ENCODE data around the gene RASAL1. TPM values are rescaled to one million over a fixed set of nuclear protein-coding genes. Genes with fewer than 3 reads are reported as not detected.

RASAL1 gene
- total RNA-seq, 1 donor from 2014 or later, result not detected

- DNase-seq (ENCODE audit: low read depth, low spot score), result no peak
Measured at GRCh38 chr12:113116875-113117274, 18.7 kb downstream of the RASAL1 start.

- no peak for DNase-seq (ENCODE audit: low read depth, low spot score)
Measured at GRCh38 chr12:113115455-113116126, 20.0 kb downstream of the RASAL1 start.

- no peak for DNase-seq (ENCODE audit: low read depth, low spot score)
Measured at GRCh38 chr12:113114447-113115178, 20.9 kb downstream of the RASAL1 start.

- DNase-seq (ENCODE audit: low read depth, low spot score), result no peak
Measured at GRCh38 chr12:113113397-113113796, 22.2 kb downstream of the RASAL1 start.

DNA sequence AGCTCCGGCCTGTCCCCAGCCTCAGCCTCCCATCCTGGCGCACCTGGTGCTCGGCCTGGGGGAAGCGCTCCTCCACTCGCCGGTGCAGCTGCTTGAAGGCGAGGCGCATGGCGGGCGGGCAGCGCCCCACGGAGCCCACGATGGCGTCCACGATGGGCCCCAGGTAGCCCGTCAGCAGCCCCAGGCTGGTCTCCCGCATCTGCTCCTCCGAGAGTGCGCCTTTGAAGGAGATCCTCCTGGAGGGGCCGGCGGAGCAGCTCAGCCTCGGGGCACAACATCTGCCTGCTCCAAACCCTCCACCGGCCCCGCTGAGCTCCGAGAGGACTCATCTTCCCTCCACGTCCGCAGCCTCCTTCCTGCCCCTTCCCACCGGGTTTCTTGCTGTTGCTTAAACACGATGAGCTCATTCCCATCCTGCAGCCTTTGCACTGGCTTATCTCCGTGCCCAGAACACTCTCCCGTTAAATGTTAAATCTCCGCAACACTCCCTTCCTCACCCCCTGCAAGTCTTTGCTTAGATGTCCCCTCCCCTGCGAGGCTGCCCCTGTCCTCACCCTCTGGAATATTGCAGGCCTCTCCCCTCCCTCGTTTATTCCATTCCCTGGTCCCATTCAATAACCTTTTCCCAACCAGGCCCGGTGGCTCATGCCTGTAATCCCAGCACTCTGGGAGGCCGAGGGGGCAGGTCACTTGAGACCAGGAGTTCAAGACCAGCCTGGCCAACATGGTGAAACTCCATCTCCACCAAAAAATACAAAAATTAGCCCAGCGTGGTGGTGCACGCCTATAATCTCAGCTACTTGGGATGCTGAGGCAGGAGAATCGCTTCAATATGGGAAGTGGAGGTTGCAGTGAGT, 23.3 kb downstream of the RASAL1 start:
- DNase-seq (ENCODE audit: low read depth, low spot score), result no peak

DNA sequence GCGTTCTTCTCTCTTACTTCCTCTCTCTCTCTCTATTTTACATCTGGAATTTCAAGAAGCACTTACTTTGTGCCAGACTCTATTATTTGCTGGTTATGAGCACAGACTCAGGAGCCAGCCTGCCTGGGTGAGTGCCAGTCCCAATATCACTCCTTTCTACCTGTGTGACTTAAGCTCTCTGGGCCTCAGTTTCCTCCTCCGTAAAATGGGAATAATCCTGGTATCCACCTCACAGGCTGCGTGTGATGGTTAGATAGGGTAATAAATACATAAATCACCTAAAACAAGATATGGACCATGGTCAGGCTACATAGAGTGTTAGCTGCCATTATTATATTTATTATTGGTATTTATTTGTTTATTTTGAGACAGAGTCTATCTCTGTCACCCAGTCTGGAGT, 24.3 kb downstream of the RASAL1 start:
- DNase-seq (ENCODE audit: low read depth, low spot score), result no peak

DNA sequence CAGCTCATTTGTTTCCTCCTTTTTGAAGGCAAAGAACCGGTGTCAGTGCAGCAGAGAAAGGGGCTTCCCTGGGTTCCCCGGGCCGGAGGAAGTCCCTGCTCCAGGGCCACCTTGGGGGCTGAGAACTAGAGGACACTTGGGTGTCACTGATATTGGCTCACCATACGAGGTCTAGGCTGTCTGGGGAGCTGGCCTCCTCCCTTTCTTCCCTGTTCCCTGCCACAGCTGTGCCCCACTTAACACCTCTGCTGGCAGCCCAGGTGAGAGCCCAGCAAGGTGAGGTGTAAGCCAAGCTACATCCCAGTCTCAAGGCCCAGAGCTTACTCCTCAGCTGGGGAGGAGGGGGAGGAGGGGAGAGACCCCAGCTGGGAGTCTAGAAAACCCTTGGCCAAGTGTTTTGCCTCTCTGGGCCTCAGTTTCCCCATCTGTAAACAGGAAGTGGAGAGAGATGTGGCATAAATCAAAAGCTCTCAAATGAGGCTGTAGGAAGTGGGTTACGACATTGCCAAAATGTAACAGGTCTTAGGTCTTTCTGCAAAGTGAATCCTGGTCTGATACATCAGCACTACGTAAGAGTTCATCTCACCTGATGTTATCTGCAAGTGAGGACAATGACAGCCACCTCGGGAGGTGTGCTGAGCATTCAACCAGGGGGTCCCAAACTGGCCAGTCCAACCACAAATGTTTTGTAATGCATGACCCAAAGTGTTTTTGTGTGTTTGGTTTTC, 25.5 kb downstream of the RASAL1 start:
- DNase-seq (ENCODE audit: low read depth, low spot score), result no peak

DNA sequence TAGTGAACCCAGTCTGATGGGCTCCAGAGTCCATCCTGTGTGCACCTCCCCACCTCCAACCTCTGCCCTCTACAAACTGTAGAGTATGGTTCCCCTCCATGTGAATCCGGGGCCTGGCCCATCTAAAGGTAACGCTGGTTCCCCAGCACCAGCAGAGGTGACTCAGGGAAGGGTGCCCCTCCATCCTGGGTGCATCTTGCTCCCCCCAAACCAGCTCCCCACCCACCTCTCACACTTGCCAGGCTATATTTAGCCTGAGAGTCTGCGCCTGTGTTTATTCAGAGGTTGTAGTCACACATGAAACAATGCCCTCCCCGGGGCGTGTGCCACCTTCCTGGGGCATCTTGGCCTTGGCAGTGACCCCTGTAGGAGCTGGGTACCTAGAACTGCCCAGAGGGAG, 26.2 kb downstream of the RASAL1 start:
- DNase-seq (ENCODE audit: low read depth, low spot score), result no peak

DNA sequence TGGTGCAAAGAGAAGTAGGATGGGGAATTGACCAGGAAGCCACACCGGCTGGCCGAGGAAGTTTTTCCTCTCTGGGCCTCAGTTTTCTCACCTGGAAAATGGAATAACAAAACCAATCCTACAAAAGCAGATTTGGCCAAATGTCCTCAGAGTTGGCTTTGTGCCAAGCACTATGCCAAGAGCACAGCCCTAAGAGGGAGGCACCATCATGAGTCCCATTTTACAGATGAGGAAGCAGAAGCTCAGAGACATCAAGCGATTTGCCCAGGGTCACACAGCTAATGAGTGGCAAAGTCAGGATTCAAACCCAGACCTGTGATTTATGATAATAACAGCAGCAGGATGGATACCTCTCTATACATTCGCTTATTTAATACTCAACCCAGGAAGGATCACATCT, 27.3 kb downstream of the RASAL1 start:
- DNase-seq (ENCODE audit: low read depth, low spot score), result no peak

DNA sequence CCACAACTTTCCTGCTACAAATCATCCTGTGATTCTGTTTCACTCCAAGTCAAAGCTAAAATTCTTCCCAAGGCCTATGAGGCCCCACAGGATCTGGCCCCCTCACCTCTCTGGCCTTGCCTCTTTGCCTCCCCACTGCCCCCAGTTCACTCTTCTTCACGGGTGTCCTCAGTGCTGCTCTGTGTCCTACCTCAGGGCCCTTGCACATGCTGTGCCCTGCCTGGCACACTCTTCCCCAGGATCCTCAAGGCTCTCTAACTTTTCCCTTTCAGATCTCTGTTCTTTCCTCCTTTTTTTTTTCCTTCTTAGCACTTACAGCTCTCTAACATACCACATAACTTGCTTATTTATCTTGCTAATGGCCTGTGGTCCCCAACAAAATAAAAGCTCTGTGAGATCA, 29.2 kb downstream of the RASAL1 start:
- DNase-seq (ENCODE audit: low read depth, low spot score), result no peak

DNA sequence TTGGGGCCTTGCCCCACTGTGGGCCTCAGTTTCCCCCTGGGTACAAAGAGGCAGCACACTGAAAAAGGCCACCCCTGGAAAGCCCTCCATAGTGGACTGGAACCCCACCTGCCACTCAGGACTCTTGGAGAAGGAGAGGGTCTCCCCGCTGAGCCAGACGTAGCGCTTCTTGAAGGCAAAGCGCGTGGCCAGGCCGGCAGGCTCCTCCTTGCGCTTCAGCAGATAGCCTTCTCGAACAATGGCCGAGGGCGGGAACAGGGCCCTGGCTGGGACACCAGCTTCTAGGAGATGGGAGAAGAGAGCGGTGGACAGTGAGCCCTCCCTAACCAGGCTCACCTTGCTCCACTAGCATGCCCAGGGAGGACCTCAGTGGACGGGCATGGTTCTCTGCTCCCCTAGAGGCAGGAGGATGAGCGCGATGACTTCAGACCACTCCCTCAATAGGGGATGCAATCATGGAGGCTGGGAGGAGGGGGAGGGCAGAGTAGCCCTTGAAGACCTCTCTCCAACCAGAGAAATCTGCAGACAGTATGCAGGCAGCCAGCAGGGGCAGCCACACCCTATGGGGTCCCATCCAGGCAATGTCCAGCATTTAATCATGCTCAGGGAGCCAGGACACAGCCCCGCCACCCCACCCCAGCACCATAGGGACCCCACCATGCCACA, 29.8 kb downstream of the RASAL1 start:
- no peak for DNase-seq (ENCODE audit: low read depth, low spot score)

DNA sequence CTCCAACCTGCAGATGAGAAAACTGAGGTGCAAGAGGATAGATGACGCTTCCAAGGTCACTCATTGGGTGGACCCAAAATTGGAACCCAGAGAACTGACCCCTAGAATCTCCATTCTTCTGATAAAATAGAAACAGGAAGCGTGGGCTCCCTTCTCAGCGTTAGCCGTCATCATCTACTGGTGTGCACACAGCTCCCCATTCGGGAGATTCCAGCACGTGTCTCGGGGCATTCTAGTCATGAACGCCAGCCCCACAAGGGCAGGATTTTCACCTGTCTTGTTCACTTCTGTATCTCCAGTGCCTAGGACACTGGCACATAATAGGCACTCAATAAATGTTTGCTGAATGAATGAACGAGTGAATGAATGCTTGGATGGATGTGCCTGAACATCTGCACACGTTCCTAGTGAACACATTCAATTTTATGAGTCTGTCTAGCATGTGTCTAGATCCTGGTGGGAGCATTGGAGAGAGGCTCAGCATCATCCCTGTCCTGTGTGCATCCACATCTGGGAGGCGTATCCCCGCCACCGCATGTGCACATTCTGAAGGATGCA, 30.5 kb downstream of the RASAL1 start:
- DNase-seq (ENCODE audit: low read depth, low spot score), result no peak

- no peak for DNase-seq (ENCODE audit: low read depth, low spot score)
Measured at GRCh38 chr12:113103756-113104450, 31.7 kb downstream of the RASAL1 start.

DNA sequence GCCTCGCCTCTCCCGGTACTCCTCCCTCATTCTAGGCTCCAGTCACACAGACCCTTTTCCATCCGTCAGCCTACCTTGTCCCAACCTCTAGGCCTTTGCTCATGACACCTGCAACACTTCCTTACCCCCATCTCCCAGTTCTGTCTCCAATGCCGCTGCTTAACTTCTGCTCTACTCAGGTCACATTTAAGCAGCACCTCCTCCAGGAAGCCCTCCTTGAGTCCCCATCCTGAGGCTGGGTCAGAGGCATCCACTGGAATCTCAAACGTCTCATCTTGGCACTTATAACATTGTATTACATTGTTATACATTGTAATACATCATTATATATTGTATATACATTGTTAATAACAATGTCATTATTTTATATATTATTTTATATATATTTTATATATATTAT, 32.8 kb downstream of the RASAL1 start:
- no peak for DNase-seq (ENCODE audit: low read depth, low spot score)

GRCh38 chr12:113101751-113102150, 33.8 kb downstream of the RASAL1 start:
- DNase-seq (ENCODE audit: low read depth, low spot score), result no peak

DNA sequence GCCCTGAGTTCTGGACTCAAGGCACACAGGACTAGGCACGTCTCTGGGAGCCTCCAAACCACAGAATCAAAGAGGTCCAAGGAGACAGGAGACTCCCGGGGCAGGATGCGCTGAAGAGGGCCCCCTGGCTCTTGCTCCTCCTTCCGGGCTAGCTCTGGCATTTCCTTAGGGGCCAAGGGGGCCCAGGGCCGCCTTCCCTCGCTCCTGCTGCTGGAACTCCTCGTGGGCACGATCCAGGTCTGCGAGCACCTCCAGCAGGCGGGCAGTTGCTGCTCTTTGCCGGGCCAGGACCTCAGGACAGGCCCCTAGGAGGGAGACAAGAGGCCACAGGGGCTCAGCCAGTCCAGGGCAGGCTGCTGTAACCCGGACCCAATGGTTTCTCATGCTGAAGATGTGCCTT, 35.8 kb downstream of the RASAL1 start:
- no peak for DNase-seq (ENCODE audit: low read depth, low spot score)

- no peak for DNase-seq (ENCODE audit: low read depth, low spot score)
Measured at GRCh38 chr12:113099364-113099763, 36.2 kb downstream of the RASAL1 start.

DNA sequence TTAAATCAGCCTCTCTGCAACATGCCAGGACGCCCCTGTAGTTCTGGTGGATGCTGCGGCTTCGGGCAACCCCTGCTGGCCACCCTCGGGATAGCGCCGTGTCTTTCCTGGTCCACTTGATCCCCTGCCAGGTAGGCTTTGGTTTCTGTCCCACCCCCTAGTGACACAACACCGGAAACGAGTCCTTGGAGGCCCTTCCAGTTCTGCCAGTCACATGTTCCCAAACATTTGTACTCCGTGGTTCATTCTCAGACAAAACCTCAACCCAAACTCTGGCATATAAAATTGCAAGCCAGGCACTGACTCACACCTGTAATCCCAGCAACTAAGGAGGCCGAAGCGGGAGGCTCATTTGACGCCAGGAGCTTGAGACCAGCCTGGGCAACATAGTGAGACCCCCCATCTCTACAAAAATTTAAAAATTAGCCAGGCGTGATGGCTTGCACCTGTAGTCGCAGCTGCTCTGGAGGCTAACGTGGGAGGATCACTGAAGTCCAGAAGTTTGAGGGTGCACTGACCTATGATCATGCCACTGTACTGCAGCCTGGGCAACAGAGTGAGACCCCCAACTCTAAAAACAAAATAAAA, 37.0 kb downstream of the RASAL1 start:
- no peak for DNase-seq (ENCODE audit: low read depth, low spot score)

DNA sequence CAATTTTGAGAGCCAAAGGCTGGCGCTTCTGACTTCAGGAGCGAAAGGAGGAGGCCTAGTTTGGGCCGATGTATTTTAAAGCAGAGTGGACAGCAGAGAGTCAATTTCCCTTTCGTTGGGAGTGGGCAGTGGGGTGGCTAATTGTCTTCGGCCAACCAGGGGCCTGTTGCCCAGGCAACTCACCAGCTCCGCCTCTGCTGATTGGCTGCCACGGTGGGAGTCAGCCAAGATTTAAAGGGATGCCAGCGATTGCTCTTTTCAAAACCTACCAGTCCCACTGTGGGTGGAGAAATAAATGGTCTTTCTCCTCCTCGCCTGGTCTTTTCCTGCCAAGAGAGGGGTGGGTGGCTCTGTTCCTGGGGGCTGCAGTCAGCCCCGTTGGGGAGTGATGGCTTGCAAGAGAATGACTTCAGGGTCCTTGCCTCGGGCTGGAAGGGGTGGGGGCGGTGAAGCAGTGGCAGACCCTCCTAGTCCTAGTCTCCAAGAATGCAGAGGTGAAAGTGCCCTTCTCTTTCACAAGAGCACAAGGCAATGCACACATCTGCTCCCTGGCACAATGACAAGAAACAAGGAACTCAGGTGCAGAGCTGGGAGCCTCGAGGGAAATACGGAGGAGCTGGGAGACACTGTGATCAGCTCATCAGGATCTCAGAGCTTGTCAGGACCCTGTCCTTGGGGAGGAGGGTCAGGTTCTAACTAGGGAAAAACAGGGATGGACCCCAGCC, 37.7 kb downstream of the RASAL1 start:
- DNase-seq (ENCODE audit: low read depth, low spot score), result peak; percentile 3
